Measurements from ENCODE around the gene ANO4.

GRCh38 chr12:100851637-100852036, 57.1 kb downstream of the ANO4 start:
- TF ChIP-seq CTCF (IDR thresholded peaks at IDR 0.05) (no peak), POLR2AphosphoS5 (IDR thresholded peaks at IDR 0.05) (no peak)

All from prostate gland (tissue), 2 donors.